HepG2 (cell line): ENCODE data around the gene INF2. TPM values are rescaled to one million over a fixed set of nuclear protein-coding genes. Genes with fewer than 3 reads are reported as not detected.

Experiments
- CCAR2 ChIP-seq: fragments of 200-400 bp; formaldehyde crosslinking; optimal IDR thresholded peaks from 2 replicates; pipeline ENCODE3; 2018; ENCODE audit warnings: low read depth, mild to moderate bottlenecking, low read length, moderate library complexity
- GABPA ChIP-seq, 2 experiments: IDR thresholded peaks; 2 replicates each; pipeline ENCODE4 v1.6.1; 2011 to 2016; ENCODE audit warnings: low read depth in 2 of 2, low read length in 1 of 2, missing biosample characterization in 1 of 2, missing genetic modification characterization in 1 of 2
- GZF1 ChIP-seq: sonication (generic); formaldehyde crosslinking; IDR thresholded peaks from 2 replicates; pipeline ENCODE4 v1.5.1; 2020; ENCODE audit warnings: mild to moderate bottlenecking, missing genetic modification reagents
- ISX ChIP-seq: sonication (generic); formaldehyde crosslinking; conservative IDR thresholded peaks from 2 replicates; pipeline ENCODE4 v1.5.0; 2020; ENCODE audit warnings: missing genetic modification reagents
- MEF2D ChIP-seq: sonication (generic); formaldehyde crosslinking; IDR thresholded peaks from 2 replicates; pipeline ENCODE4 v1.5.1; 2020; ENCODE audit warnings: mild to moderate bottlenecking, missing genetic modification reagents
- PHF21A ChIP-seq: sonication (generic); formaldehyde crosslinking; IDR thresholded peaks from 2 replicates; pipeline ENCODE4 v1.5.0; 2020; ENCODE audit warnings: mild to moderate bottlenecking, missing genetic modification reagents
- SP2 ChIP-seq: sonication (generic); formaldehyde crosslinking; IDR thresholded peaks from 2 replicates; pipeline ENCODE4 v1.5.1; 2020; ENCODE audit warnings: mild to moderate bottlenecking, missing genetic modification reagents
- ZGPAT ChIP-seq: IDR thresholded peaks from 2 replicates; pipeline ENCODE4 v1.6.1; 2016; ENCODE audit warnings: mild to moderate bottlenecking
- ZNF33B ChIP-seq: sonication (generic); formaldehyde crosslinking; IDR thresholded peaks from 2 replicates; pipeline ENCODE4 v1.5.1; 2020; ENCODE audit warnings: mild to moderate bottlenecking, missing genetic modification reagents
- ZNF382 ChIP-seq: sonication (generic); formaldehyde crosslinking; IDR thresholded peaks from 2 replicates; pipeline ENCODE4 v1.5.0; 2020; ENCODE audit warnings: missing genetic modification reagents, mild to moderate bottlenecking, borderline replicate concordance
- ZNF567 ChIP-seq: sonication (generic); formaldehyde crosslinking; IDR thresholded peaks from 2 replicates; pipeline ENCODE4 v1.8.1; 2023; ENCODE audit warnings: mild to moderate bottlenecking, missing genetic modification reagents, borderline replicate concordance
- polyA plus RNA-seq, 8 experiments: library from polyadenylated mRNA; depleted of rRNA in 3 of 8; stranded (reverse) in 7 of 8; unstranded in 1 of 8; fragments of >200 nt; fragmentation: Illumina TruSeq in 4 of 8; extraction: Trizol in 4 of 8; gene quantifications; 2 replicates each; pipeline versions ENCODE4 v1.2.1 to v1.2.3, GENCODE V29; 2011 to 2016; ENCODE audit warnings: low read depth in 4 of 8, missing spikeins in 1 of 8, mixed read lengths in 1 of 8; ENCODE audit not compliant: insufficient read depth in 1 of 8
- total RNA-seq, 5 experiments: library from RNA; depleted of rRNA; stranded (reverse); fragments of >200 nt; fragmentation: Illumina TruSeq; extraction: Trizol; gene quantifications; 2 replicates each; pipeline ENCODE4 v1.2.3, GENCODE V29; 2016; ENCODE audit warnings: low read depth in 1 of 5
- TF ChIP-seq, protein P1 (sequence below): sonication (generic); formaldehyde crosslinking; IDR thresholded peaks from 2 replicates; pipeline ENCODE4 v1.4.0; 2020; ENCODE audit warnings: missing genetic modification reagents
- TF ChIP-seq, protein P2 (sequence below): sonication (generic); formaldehyde crosslinking; IDR thresholded peaks from 2 replicates; pipeline ENCODE4 v1.4.0; 2020; ENCODE audit warnings: mild to moderate bottlenecking, missing genetic modification reagents

The INF2 gene
- total and polyA plus RNA-seq, 2 of the 13 experiments (the other 11 are each of a cell fraction or from before 2014, with no cell fraction given), result 16.4 to 26.4 TPM

DNA sequence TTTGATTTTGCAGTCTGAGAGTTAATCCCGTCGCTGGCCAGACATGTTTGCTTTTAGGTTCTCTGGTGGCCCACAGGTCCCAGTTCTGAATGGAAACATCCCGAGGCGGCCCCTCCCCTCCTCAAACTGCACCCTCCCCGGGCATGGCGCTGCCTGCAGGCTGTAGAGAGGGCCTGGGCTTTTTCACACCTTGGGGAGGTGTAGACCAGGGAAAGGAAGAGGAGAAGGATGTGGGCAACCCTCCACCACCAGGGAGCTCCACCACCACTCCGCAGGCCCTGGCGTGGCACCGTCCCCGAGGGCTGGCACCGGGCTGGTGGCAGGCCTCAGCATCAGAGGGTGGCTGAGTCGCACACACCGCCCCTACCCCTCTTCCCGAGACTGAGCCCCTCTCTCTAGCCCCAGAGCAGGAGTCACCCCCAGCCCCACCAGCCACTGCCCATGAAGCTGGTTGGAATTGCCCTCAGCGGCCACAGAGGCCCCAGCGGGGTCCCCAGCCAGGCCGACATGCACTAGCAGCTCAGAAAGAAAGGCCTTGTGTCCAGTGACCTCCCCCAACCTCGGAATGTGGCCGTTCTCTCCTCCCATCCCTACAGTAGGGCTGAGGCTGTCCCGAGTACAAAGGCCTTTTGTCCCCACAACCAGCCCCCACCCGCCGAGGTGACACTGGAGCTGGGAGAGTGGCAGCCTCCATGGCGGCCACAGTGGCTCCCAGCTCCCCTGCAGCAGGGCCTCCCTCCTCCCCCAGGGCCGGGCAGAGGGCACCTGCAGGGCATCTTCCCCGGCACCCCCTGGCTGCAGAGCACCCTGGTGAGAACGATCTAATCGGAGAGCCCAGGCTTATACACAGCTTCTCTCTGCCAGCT lies 23.5 kb upstream of the INF2 start (continued):
- peak; percentile 70; the same call in 1 of the 2 replicates for TF ChIP-seq ZGPAT (CRISPR knock-in tag)
- TF ChIP-seq ZNF382 (CRISPR knock-in tag), result no peak
- no peak for TF ChIP-seq GZF1 (CRISPR knock-in tag)
- no peak; the same call in 1 of the 2 replicates for TF ChIP-seq MEF2D
- TF ChIP-seq ZNF33B (CRISPR knock-in tag), result no peak; the same call in 1 of the 2 replicates
- peak; percentile 35 for TF ChIP-seq CCAR2
- no peak; the same call in 1 of the 2 replicates for TF ChIP-seq SP2 (CRISPR knock-in tag)
- TF ChIP-seq, protein P1, sequence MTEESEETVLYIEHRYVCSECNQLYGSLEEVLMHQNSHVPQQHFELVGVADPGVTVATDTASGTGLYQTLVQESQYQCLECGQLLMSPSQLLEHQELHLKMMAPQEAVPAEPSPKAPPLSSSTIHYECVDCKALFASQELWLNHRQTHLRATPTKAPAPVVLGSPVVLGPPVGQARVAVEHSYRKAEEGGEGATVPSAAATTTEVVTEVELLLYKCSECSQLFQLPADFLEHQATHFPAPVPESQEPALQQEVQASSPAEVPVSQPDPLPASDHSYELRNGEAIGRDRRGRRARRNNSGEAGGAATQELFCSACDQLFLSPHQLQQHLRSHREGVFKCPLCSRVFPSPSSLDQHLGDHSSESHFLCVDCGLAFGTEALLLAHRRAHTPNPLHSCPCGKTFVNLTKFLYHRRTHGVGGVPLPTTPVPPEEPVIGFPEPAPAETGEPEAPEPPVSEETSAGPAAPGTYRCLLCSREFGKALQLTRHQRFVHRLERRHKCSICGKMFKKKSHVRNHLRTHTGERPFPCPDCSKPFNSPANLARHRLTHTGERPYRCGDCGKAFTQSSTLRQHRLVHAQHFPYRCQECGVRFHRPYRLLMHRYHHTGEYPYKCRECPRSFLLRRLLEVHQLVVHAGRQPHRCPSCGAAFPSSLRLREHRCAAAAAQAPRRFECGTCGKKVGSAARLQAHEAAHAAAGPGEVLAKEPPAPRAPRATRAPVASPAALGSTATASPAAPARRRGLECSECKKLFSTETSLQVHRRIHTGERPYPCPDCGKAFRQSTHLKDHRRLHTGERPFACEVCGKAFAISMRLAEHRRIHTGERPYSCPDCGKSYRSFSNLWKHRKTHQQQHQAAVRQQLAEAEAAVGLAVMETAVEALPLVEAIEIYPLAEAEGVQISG, result peak; percentile 64
- no peak for TF ChIP-seq GABPA (IDR thresholded peaks at IDR 0.05; ENCODE audit: low read depth, low read length)
- peak; percentile 45; the same call in 1 of the 2 replicates for TF ChIP-seq GABPA (CRISPR knock-in tag; IDR thresholded peaks at IDR 0.05; ENCODE audit: low read depth)
- TF ChIP-seq ISX (CRISPR knock-in tag), result 0 out of 2 replicates have a peak, but pooled peaks have one; percentile 50
- no peak for TF ChIP-seq ZNF567 (CRISPR knock-in tag)
- peak; percentile 84 for TF ChIP-seq PHF21A
- TF ChIP-seq, protein P2, sequence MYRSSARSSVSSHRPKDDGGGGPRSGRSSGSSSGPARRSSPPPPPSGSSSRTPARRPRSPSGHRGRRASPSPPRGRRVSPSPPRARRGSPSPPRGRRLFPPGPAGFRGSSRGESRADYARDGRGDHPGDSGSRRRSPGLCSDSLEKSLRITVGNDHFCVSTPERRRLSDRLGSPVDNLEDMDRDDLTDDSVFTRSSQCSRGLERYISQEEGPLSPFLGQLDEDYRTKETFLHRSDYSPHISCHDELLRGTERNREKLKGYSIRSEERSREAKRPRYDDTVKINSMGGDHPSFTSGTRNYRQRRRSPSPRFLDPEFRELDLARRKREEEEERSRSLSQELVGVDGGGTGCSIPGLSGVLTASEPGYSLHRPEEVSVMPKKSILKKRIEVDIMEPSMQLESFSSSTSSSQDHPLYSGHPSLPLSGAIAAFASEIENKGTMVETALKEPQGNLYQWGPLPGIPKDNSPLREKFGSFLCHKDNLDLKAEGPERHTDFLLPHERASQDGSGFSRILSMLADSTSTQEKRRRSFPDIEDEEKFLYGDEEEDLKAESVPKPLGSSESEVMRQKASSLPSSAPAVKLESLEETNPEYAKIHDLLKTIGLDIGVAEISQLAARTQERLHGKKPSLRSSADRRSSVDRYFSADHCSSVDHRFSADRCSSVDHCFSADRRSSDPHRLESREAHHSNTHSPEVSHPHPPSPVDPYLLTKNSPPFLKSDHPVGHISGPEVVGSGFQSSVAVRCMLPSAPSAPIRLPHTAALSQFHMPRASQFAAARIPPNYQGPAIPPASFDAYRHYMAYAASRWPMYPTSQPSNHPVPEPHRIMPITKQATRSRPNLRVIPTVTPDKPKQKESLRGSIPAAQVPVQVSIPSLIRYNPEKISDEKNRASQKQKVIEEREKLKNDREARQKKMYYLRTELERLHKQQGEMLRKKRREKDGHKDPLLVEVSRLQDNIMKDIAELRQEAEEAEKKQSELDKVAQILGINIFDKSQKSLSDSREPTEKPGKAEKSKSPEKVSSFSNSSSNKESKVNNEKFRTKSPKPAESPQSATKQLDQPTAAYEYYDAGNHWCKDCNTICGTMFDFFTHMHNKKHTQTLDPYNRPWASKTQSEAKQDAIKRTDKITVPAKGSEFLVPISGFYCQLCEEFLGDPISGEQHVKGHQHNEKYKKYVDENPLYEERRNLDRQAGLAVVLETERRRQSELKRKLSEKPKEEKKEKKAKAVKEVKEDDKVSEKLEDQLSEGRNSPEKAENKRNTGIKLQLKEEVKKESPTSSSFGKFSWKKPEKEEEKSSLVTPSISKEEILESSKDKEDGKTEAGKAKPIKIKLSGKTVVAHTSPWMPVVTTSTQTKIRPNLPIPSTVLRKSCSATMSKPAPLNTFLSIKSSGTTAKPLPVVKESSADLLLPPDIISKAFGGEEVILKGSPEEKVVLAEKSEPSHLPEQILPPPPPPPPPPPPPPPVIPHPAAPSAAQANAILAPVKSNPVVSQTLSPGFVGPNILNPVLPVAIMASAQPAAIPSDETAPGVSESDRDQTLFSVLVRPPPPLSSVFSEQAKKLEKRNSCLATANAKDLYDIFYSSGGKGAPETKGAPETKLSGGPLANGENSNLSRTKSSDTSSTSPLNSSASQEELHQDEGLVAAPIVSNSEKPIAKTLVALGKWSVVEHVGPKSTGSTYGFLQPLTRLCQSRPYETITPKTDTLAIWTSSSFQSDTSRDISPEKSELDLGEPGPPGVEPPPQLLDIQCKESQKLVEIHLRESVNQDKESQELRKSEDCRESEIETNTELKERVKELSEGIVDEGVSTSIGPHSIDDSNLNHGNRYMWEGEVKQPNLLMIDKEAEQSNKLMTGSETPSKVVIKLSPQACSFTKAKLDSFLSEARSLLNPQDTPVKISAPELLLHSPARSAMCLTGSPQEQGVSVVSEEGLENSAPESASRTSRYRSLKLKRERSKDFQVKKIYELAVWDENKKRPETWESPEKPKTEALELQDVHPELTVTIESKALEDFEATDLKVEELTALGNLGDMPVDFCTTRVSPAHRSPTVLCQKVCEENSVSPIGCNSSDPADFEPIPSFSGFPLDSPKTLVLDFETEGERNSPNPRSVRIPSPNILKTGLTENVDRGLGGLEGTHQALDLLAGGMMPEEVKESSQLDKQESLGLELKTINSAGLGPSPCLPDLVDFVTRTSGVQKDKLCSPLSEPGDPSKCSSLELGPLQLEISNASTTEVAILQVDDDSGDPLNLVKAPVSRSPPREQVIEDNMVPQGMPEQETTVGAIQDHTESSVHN (CRISPR knock-in tag), result no peak
